Hematopoietic multipotent progenitor cell treated with erythropoietin and hydrocortisone succinate and interleukin-3 and kit ligand, for 15 days (in vitro differentiated cells): Measurements from ENCODE around the gene DGKB.

Source experiments
- DNase-seq: peaks from one replicate; pipeline ENCODE4 v3.0.0-alpha.2; 2015; ENCODE audit warnings: low spot score

DGKB gene

GRCh38 chr7:14859267-14859666 lies 43.3 kb downstream of the DGKB start:
- DNase-seq, result no peak

- no peak for DNase-seq
Measured at GRCh38 chr7:14858866-14859265, 43.7 kb downstream of the DGKB start.

- DNase-seq, result no peak
Measured at GRCh38 chr7:14858410-14858809, 44.1 kb downstream of the DGKB start.

DNA sequence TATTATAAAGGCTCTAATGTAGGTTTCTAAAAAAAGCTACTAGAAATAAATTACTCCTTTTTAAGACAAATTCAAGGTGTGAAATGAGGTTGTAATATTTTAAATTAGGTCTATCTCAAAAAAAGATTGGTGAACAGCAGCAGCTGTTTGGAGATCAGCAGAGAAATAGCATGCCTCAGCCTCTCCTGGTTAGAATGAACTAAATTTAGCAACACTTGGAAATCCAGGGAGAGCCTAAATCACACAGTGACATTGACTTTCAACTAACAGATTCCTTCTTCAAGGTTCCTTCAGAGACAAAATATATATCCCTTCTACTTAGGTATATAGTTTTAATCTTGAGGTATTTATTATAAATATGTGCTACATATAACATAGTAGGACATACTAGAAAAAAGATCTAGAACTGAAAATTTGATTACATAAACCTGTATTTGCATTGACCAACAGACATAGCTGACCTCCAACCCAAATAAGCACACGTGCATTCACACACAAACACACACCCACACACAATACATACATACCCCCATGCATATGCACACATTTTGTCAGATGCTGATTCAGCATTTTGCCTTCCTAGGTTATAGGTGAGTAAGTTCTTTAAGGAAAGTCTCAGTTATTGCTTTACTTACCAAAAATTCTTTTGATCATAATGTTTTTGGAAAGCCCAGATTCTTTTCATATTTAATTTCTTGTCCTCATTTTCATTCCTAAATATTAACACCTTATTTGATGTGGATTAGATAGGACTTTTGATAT lies 47.3 kb downstream of the DGKB start:
- DNase-seq, result no peak

DNA sequence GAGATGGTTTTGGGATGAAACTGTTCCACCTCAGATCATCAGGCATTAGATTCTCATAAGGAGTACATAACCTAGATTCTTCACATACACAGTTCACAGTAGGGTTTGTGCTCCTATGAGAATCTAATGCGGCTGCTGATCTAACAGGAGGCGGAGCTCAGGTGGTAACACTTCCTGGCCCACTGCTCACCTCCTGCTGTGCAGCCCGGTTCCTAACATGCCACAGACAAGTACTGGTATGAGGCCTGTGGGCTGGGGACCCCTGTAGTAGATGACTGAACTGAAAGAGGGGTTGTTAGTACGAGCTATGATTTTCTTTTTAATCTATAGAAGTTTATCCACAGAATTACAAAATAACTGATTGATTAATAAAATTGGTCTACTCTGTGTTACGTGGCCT lies 48.1 kb downstream of the DGKB start:
- DNase-seq, result no peak

DNA sequence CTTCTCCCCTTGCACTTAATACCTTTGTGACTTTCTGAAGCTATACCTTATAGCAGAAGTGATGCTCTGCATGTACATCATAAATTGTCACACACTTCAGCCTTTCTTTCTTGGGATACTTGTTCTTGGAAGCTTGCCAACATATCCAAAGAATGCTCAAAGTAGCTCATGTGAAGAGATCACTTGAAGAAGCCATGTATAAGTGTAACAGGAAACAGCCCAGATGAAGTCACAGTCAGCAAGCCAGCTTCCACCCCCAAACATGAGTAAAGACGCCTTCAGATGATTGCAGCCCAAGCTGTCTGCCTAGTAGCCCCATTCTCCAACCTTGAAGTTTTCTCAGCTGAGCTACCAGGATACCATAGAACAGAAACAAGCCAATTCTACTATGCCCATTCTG lies 50.9 kb downstream of the DGKB start:
- DNase-seq, result no peak

- no peak for DNase-seq
Measured at GRCh38 chr7:14850039-14850438, 52.5 kb downstream of the DGKB start.

DNA sequence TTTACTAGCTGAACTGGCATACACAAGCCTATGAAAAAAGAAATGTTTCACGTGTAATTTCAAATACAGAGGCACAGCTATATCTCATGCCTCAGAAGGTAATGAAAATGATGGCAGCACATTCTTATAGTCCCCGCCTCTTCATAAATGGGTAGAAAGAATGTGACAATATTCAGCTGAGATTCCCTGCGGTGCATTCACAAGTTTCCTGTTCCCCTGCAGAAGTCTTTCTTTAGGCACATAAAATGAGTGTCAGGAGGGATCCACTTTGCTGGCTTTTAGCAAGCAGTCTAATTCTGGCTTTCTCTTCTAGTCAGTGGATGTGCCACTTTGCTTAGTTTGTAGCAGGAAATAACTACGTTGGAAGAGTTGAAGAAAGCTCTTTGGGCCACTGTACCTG lies 56.1 kb downstream of the DGKB start:
- no peak for DNase-seq

DNA sequence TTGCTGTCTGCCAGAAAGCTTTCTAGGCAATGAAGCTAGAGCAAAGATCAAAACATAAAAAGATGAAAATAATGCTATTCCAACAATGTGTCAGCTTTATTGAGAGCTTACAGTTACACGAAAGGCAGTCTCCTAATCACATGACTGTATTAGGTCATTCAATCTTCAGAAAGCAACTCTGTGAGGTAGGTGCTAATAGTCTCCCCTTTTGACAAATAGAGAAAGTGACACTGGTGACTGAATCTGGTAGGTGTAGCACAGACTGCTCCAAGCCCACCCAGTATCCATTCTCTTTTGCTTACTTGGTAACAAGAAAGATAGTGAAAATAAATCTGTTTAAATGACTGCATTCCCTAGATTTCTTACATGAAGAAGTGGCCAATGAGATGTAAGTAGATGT lies 58.8 kb downstream of the DGKB start:
- no peak for DNase-seq

DNA sequence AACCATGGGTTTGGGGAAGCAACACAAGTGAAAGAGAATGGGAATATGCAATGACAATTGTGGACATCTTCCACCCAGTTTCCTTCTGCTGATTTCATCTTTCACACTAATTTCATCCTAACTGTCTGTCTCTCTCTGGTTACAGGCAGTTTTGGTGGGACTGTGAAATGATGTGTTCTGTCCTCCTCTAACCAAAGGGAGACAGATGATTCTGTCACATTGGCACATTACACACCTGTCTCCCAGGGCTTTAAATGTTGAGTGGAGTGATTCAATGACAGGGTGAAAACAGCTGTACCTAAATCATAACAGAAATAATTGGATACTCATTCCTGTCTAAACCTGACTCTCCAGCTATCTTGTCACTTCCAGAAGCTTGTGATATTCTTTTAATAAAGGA lies 60.0 kb downstream of the DGKB start:
- DNase-seq, result no peak

DNA sequence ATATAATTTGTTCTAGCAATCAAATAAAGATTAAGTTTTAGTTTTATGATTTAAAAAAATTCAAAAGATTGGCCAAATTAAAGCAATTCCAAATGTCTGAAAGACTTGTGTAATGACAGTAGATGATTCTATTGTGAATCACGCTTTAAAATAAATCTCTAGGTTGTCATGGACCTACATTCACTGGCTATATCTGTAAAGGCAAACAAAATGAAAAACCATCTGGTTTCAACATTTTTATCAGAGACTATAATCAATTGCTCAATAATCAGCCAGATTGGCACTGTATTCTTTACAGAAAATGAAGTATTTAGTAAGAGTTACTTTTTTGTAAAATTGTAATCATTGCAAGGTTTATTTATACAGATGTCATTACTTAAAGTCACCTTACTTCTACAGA lies 60.7 kb downstream of the DGKB start:
- DNase-seq, result no peak

GRCh38 chr7:14841086-14841485 lies 61.5 kb downstream of the DGKB start:
- no peak for DNase-seq

- no peak for DNase-seq
Measured at GRCh38 chr7:14839307-14839706, 63.2 kb downstream of the DGKB start.

- no peak for DNase-seq
Measured at GRCh38 chr7:14837216-14837615, 65.3 kb downstream of the DGKB start.

- no peak for DNase-seq
Measured at GRCh38 chr7:14836571-14837189, 65.9 kb downstream of the DGKB start.

DNA sequence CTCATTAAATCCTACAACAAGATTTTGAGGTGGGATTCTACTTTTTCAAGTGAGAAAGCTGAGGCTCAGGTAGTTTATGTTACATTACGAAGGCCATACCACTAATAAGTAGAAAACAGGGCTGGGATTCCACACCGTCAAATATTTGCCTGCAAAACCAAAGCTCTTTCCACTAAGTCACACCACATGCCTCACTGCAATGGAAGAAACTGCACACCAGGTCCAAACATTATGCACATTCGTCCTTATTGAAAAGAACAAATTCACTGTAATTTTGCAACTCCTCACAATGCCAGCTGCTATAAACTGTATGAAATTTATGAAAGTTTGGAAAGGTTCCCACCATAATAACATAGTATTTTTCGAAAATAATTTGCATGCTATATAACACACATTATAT lies 66.5 kb downstream of the DGKB start:
- DNase-seq, result no peak

DNA sequence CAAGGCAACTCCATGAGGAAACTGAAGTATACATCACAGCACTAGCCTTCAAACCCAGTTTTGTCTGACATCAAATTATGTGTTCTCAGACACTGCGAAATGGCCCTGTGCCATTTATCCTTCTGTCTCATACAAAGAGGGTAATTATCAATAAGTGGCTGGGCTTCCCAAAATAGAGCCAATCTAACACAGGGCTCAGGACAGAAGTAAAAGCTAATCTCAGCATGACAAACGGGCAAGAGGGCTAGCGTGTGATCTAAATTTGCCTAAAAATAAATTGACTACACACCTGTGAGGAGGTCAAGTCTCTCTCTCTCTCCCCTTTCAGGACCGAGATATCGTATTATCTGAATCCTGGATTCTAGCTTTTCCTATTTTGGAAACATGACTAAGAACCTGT lies 67.2 kb downstream of the DGKB start:
- DNase-seq, result no peak

DNA sequence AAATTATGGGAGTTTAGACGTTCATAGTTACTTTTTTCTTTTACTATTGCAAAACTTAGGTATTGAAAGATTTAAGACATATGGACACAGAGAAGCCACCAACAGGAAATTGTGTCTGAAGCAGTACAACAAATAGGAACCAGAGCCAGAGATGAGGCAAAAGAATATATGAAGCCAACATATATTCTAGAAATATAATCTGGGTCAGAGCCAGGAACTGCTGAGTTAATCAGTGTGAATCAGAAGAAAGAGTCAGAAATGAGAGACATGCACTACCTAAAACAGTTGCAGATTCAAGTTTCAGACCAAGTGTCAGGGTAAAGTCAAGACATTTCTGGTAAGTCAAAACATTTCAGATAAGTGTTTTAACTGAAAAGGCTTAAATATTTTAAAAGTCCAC lies 67.7 kb downstream of the DGKB start:
- DNase-seq, result no peak

DNA sequence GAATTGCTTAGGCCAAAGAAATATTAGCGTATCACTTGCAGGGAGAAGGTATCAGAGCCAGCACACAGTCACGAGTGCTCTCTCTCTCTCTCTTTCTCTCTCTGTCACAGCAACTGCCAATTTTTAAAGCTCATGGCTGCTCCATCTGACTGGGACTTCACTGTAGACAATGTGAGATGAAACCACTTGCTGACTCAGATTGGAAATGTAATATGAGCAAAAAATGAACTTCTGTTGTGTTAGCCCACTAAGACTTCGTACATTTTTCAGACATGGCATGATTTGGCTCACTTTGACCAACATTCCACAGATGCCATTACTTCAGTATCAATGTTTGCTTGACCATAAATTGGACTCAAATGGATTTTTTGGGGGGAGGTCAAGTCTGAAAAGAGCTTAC lies 68.1 kb downstream of the DGKB start:
- no peak for DNase-seq

- no peak for DNase-seq
Measured at GRCh38 chr7:14833707-14834106, 68.8 kb downstream of the DGKB start.

- no peak for DNase-seq
Measured at GRCh38 chr7:14828053-14828452, 74.5 kb downstream of the DGKB start.

- DNase-seq, result no peak
Measured at GRCh38 chr7:14826426-14826825, 76.1 kb downstream of the DGKB start.

DNA sequence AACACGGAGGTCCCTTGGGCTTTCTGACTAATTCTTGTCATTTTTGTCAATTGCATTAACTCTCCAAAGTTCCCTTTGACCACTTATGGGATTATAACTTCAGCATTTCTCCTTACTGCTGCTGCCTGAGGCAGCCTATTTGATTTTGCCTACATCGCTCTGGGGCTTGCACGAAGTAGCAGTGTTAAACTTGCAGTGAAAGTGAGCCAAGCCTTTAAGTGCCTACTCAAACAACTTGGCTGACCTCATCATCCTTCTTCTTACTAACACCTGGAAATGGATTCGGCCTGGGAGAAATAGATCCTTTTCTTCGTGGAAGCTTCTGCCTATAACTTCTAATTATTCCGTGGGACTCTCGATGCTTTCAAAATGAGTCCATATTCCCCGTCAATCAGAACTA lies 76.6 kb downstream of the DGKB start:
- DNase-seq, result no peak

- no peak for DNase-seq
Measured at GRCh38 chr7:14822481-14822854, 80.1 kb downstream of the DGKB start.
